Neuronal stem cell (in vitro differentiated cells): ENCODE measurements around the gene C7orf25.

Source experiments
- DNase-seq: peaks from one replicate; pipeline ENCODE4 v3.0.0-alpha.2; 2013; ENCODE audit warnings: low spot score
- H2AFZ ChIP-seq: one replicate; pipeline ENCODE4 v1.6.1; 2013; ENCODE audit warnings: mild to moderate bottlenecking, low read length, inconsistent platforms
- H2AK5ac ChIP-seq: 2 replicates; pipeline ENCODE4 v1.6.1; 2013; ENCODE audit warnings: low read depth, mild to moderate bottlenecking, inconsistent platforms, low read length, moderate library complexity, mixed read lengths
- H2BK120ac ChIP-seq: 2 replicates; pipeline ENCODE4 v1.6.1; 2013; ENCODE audit warnings: low read depth, mild to moderate bottlenecking, inconsistent platforms, low read length, moderate library complexity, mixed read lengths
- H2BK12ac ChIP-seq: one replicate; pipeline ENCODE4 v1.6.1; 2013; ENCODE audit warnings: low read length, inconsistent platforms
- H2BK15ac ChIP-seq: 2 replicates; pipeline ENCODE4 v1.6.1; 2013; ENCODE audit warnings: mild to moderate bottlenecking, low read length, inconsistent platforms, mixed read lengths
- H2BK5ac ChIP-seq: one replicate; pipeline ENCODE4 v1.6.1; 2013; ENCODE audit warnings: inconsistent platforms, mild to moderate bottlenecking, low read length, moderate library complexity
- H3K14ac ChIP-seq: one replicate; pipeline ENCODE4 v1.6.1; 2013; ENCODE audit warnings: low read length, inconsistent platforms
- H3K18ac ChIP-seq: 2 replicates; pipeline ENCODE4 v1.6.1; 2013; ENCODE audit warnings: low read length, inconsistent platforms
- H3K23ac ChIP-seq: 2 replicates; pipeline ENCODE4 v1.6.1; 2013; ENCODE audit warnings: low read depth, mild to moderate bottlenecking, mixed read lengths, low read length, inconsistent platforms; ENCODE audit not compliant: poor library complexity
- H3K27ac ChIP-seq: replicated peaks from 3 replicates; pipeline ENCODE4 v1.5.1; 2013; ENCODE audit warnings: low read length, inconsistent platforms
- H3K27me3 ChIP-seq, 3 experiments: 2 replicates each; pipeline ENCODE4 v1.6.1; 2013; ENCODE audit warnings: low read length in 3 of 3, mild to moderate bottlenecking in 2 of 3, inconsistent platforms in 1 of 3, low read depth in 1 of 3, mixed read lengths in 1 of 3, moderate library complexity in 1 of 3; ENCODE audit not compliant: control insufficient read depth in 3 of 3, insufficient read depth in 3 of 3
- H3K36me3 ChIP-seq, 2 donors: replicated peaks in 1 of 2; 2 replicates each; pipeline ENCODE4 v1.6.1; 2013; ENCODE audit warnings: low read length in 2 of 2; ENCODE audit not compliant: control insufficient read depth in 2 of 2, insufficient read depth in 2 of 2
- H3K4ac ChIP-seq: 2 replicates; pipeline ENCODE4 v1.6.1; 2013; ENCODE audit warnings: inconsistent platforms, mild to moderate bottlenecking, low read length, moderate library complexity
- H3K4me1 ChIP-seq, 2 donors: 1 replicate in 1 of 2; 2 replicates in 1 of 2; pipeline ENCODE4 v1.6.1; 2013; ENCODE audit warnings: low read length in 2 of 2, low read depth in 1 of 2; ENCODE audit not compliant: control insufficient read depth in 2 of 2, insufficient read depth in 1 of 2
- H3K4me2 ChIP-seq: one replicate; pipeline ENCODE4 v1.6.1; 2013; ENCODE audit warnings: mild to moderate bottlenecking, low read length, inconsistent platforms; ENCODE audit not compliant: insufficient read depth, poor library complexity, severe bottlenecking
- H3K4me3 ChIP-seq, 2 donors: 2 replicates each; pipeline ENCODE4 v1.5.1; 2013; ENCODE audit warnings: low read length in 2 of 2, mild to moderate bottlenecking in 2 of 2, inconsistent platforms in 1 of 2, moderate library complexity in 1 of 2
- H3K79me1 ChIP-seq: one replicate; pipeline ENCODE4 v1.6.1; 2013; ENCODE audit warnings: low read depth, mild to moderate bottlenecking, inconsistent platforms, low read length, moderate library complexity
- H3K9ac ChIP-seq: one replicate; pipeline ENCODE4 v1.6.1; 2013; ENCODE audit warnings: mild to moderate bottlenecking, low read depth, low read length, inconsistent platforms; ENCODE audit not compliant: poor library complexity
- H3K9me3 ChIP-seq, 2 donors: replicated peaks in 1 of 2; 2 replicates each; pipeline versions ENCODE3 to v1.6.1; 2013; ENCODE audit warnings: low read length in 2 of 2, mild to moderate bottlenecking in 2 of 2, inconsistent platforms in 1 of 2, low read depth in 1 of 2, mixed read lengths in 1 of 2, moderate library complexity in 1 of 2; ENCODE audit not compliant: control insufficient read depth in 2 of 2, insufficient read depth in 1 of 2
- H4K8ac ChIP-seq: one replicate; pipeline ENCODE4 v1.6.1; 2013; ENCODE audit warnings: low read depth, mild to moderate bottlenecking, inconsistent platforms, low read length, moderate library complexity
- H4K91ac ChIP-seq: one replicate; pipeline ENCODE4 v1.6.1; 2013; ENCODE audit warnings: low read length, low read depth, mild to moderate bottlenecking, inconsistent platforms; ENCODE audit not compliant: poor library complexity
- WGBS, 2 donors: extraction: QIAGEN DNeasy Blood & Tissue Kit; methylation state at CpG; one replicate each; pipeline ENCODE4 v1.1.7; 2013; ENCODE audit warnings: missing lambda C conversion rate in 2 of 2, mixed read lengths in 1 of 2; ENCODE audit not compliant: insufficient read length in 2 of 2, insufficient replicate concordance in 1 of 2; ENCODE audit errors: extremely low coverage in 2 of 2; 5-methylcytosine and 5-hydroxymethylcytosine counted together

C7orf25 gene

DNA sequence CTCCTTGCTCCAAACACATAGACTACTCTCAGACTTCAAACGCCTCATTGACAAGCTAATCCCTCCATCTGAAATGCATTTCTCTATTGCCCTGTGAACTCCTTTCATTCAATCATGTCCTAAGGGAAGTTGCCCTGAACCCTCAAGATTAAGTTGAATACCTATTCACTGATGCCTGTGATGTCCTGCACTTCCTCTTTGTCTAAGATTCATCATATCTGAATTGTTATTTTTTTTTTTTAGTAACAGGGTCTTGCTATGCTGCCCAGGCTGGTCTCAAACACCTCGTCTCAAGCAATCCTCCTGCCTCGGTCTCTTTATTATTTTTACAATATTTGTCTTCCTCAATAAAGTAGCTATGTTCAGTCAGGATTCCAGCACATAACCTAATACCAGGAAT is 16.9 kb upstream of the C7orf25 start:
- no peak for DNase-seq
- Histone ChIP-seq H2BK5ac (no peak overlapping the region), H2BK12ac (no peak overlapping the region), H2BK15ac (no peak overlapping the region), H2AFZ (no peak overlapping the region), H3K36me3 (peaks cover 8 to 58% of the 10 kb centered on the region in 2 donors), H4K8ac (no peak overlapping the region), H3K27ac (no peak overlapping the region), H4K91ac (no peak overlapping the region), H3K27me3 (no peaks in the 10 kb centered on the region), H3K79me1 (peaks cover 2% of the 10 kb centered on the region), H3K4me3 (no peak overlapping the region), H2AK5ac (no peak overlapping the region), H3K4ac (no peak overlapping the region), H3K9me3 (no peaks in the 10 kb centered on the region), H3K9ac (no peak overlapping the region), H3K4me2 (no peak overlapping the region), H3K18ac (no peak overlapping the region), H3K4me1 (peaks cover 3 to 4% of the 10 kb centered on the region in 2 donors), H3K23ac (no peak overlapping the region), H2BK120ac (no peak overlapping the region), H3K14ac (no peak overlapping the region)
- WGBS, 2 donors: no CpG with 5 or more reads among the region's 3 CpGs

DNA sequence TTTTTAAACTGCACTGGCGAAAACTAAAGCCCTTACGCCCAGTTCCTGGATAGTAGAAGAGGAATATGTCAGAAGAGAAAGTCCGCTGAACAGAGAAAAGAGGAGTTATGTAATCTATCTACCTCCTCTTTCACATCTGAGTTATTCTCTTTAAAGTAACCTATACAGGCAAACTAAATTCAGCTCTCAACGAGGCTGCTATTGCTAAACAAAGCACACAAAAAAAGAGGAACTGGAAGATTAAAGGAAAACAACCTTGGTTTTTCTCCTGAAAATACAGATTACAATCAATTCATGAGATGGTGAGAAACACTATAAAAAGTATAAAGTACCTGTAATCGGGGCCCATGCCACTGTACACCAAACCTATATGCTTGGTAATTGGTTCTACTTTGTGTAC is 14.3 kb upstream of the C7orf25 start:
- H2AK5ac ChIP-seq: no peak overlapping the region
- no peak overlapping the region for H4K8ac ChIP-seq
- H3K4me2 ChIP-seq: no peak overlapping the region
- no peak overlapping the region for H2BK5ac ChIP-seq
- no CpG with 5 or more reads among the region's 5 CpGs for WGBS, 2 donors
- no peak overlapping the region for H2BK12ac ChIP-seq
- no peak overlapping the region for H3K4me3 ChIP-seq
- no peak overlapping the region for H4K91ac ChIP-seq
- H3K27ac ChIP-seq: no peak overlapping the region
- no peak overlapping the region for H2BK120ac ChIP-seq
- H3K36me3 ChIP-seq: peaks cover 8 to 83% of the 10 kb centered on the region in 2 donors
- H3K27me3 ChIP-seq: no peaks in the 10 kb centered on the region
- peaks cover 3 to 4% of the 10 kb centered on the region in 2 donors for H3K4me1 ChIP-seq
- H3K9me3 ChIP-seq: no peaks in the 10 kb centered on the region
- no peak overlapping the region for H3K4ac ChIP-seq
- H2BK15ac ChIP-seq: no peak overlapping the region
- no peak overlapping the region for H3K18ac ChIP-seq
- H3K23ac ChIP-seq: no peak overlapping the region
- H2AFZ ChIP-seq: no peak overlapping the region
- peaks cover 2% of the 10 kb centered on the region for H3K79me1 ChIP-seq
- no peak overlapping the region for H3K9ac ChIP-seq
- H3K14ac ChIP-seq: no peak overlapping the region
- DNase-seq: no peak

DNA sequence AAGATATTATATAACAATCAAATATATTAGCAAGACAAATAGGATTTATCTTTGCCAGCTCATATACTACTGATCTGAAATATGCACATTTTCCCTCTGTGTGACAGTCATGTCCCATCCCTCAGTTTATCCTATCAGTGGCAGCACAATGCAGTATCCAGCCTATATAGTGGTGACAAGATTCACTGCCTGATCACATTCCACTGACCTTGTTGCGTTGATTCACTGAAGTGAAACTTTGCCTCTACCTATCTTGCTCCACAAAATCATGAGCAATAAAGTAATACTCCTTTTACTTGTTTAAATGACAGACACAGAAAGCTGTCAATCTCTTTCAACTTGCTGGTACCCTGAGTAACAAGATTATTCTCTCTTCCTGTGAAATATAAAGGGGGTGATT is 13.8 kb upstream of the C7orf25 start:
- no peak overlapping the region for H3K4me2 ChIP-seq
- H2AFZ ChIP-seq: no peak overlapping the region
- H3K18ac ChIP-seq: no peak overlapping the region
- no peak overlapping the region for H3K27ac ChIP-seq
- H3K9me3 ChIP-seq: no peaks in the 10 kb centered on the region
- H3K4ac ChIP-seq: no peak overlapping the region
- H3K79me1 ChIP-seq: peaks cover 2% of the 10 kb centered on the region
- H2AK5ac ChIP-seq: no peak overlapping the region
- H2BK5ac ChIP-seq: no peak overlapping the region
- H3K27me3 ChIP-seq: no peaks in the 10 kb centered on the region
- no peak overlapping the region for H2BK120ac ChIP-seq
- whole genome bisulfite sequencing, 2 donors: no CpG with 5 or more reads among the region's 1 CpG
- H2BK15ac ChIP-seq: no peak overlapping the region
- no peak overlapping the region for H2BK12ac ChIP-seq
- H3K4me1 ChIP-seq: peaks cover 2% of the 10 kb centered on the region in 2 donors
- no peak overlapping the region for H3K4me3 ChIP-seq
- no peak overlapping the region for H4K8ac ChIP-seq
- H3K36me3 ChIP-seq: peaks cover 10 to 89% of the 10 kb centered on the region in 2 donors
- no peak for DNase-seq
- no peak overlapping the region for H3K14ac ChIP-seq
- H3K23ac ChIP-seq: no peak overlapping the region
- peak overlapping the region; percentile 55 for H3K9ac ChIP-seq
- H4K91ac ChIP-seq: no peak overlapping the region

DNA sequence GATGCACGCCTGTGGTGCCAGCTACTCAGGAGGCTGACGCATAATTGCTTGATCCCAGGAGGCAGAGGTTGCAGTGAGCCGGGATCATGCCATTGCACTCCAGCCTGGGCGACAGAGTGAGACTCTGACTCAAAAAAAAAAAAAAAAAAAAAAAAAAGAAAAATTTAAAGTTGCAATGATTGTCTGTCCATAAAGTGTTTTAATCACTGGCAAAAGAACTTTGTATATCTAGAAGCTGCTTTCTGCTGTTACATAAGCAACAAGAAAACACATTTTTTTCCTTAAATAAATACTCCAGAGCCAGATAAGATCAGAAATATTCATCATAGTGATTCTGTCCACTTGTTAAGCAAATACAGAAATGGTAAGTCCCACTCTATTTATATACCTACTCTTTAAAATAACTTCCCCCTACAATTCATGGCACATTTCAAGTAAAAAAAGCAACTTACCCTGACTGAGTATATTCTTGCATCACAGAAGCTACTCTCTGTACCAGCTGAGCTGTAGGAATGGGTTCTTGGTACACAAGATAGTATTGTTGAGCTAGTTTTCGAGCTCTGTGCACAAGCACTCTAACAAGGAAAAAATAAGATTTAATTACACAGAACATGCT is 12.5 kb upstream of the C7orf25 start:
- WGBS, 2 donors: no CpG with 5 or more reads among the region's 5 CpGs
- Histone ChIP-seq H2AFZ (no peak overlapping the region), H2BK120ac (no peak overlapping the region), H3K23ac (no peak overlapping the region), H3K4me3 (no peak overlapping the region), H3K27ac (no peak overlapping the region), H3K4ac (no peak overlapping the region), H4K8ac (no peak overlapping the region), H4K91ac (no peak overlapping the region), H2BK15ac (no peak overlapping the region), H2BK12ac (no peak overlapping the region), H3K18ac (no peak overlapping the region), H3K9ac (no peak overlapping the region), H3K9me3 (no peaks in the 10 kb centered on the region), H3K4me1 (no peaks in the 10 kb centered on the region), H3K4me2 (no peak overlapping the region), H2AK5ac (no peak overlapping the region), H3K14ac (no peak overlapping the region), H3K79me1 (no peaks in the 10 kb centered on the region), H2BK5ac (no peak overlapping the region), H3K36me3 (peaks cover 15 to 96% of the 10 kb centered on the region in 2 donors), H3K27me3 (no peaks in the 10 kb centered on the region)
- no peak for DNase-seq
